Measurements from ENCODE around the gene BCL7A.
A peak's percentile ranks its signal among the peaks of the same experiment; 100 is the strongest.

Gene BCL7A

DNA sequence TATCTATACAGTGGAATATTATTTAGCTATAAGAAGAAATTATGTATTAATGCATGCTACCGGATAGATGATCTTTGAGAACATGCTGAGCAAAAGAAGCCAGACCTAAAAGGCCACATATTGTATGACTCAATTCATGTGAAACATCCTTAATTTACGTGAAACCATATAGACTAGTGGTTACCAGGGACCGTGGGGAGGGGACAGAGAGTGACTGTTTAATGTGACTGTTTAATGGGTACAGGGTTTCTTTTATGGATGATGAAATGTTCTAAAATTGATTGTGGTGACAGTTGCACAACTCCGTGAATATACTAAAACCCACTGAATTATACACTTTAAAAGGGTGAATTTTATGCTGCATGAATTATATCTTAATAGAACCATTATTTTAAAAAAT, 8.5 kb upstream of the BCL7A start:
- no peaks in the 10 kb centered on the region for H3K27me3 ChIP-seq (ENCODE audit: control insufficient read depth, low read length)

DNA sequence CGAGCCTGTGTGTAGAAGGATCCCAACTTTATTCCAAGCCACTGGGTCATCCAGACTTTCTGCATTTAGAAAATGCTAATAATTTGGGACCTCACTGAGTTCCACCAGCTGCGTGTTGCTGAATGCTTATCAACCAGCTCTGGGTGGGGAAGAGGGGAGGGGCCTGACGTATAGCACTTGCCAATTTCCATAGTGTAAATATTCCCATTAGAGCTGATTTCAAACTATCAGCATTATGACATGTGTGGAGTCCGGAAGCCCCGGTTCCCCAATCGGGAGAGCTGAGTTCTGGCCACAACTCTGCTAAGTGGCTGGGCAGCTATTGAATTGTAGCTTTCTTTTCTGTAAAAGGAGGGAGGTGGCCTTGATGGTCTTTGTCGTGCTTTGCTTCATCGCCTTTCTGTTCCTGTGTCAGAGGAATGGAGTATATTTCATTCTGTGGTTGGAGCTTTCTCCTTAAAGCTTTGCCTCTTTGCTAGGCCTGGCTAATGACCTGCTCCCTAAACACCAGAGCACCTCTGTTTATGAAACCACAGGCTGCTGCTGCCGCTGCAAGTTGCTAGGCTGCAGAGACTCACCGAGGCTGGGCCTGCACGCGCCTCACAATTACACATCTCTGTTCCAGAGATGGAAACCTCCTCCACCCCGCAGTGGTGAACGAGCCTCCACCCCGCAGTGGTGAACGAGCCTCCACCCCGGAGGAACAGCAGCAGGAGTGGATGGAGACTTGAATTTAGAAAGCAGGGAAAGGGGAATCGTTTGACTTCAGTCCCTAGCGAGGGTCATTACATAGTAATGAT, 7.7 kb upstream of the BCL7A start:
- peak overlapping the region; percentile 84 for H3K4me2 ChIP-seq (ENCODE audit: low read length)
- H3K4me1 ChIP-seq (ENCODE audit: control insufficient read depth, low read length), result peaks cover 95% of the 10 kb centered on the region
- no peaks in the 10 kb centered on the region for H3K27me3 ChIP-seq (ENCODE audit: control insufficient read depth, low read length)
- peak overlapping the region; percentile 99 for H3K27ac ChIP-seq (ENCODE audit: low read depth, low read length)
- TF ChIP-seq, protein P1, sequence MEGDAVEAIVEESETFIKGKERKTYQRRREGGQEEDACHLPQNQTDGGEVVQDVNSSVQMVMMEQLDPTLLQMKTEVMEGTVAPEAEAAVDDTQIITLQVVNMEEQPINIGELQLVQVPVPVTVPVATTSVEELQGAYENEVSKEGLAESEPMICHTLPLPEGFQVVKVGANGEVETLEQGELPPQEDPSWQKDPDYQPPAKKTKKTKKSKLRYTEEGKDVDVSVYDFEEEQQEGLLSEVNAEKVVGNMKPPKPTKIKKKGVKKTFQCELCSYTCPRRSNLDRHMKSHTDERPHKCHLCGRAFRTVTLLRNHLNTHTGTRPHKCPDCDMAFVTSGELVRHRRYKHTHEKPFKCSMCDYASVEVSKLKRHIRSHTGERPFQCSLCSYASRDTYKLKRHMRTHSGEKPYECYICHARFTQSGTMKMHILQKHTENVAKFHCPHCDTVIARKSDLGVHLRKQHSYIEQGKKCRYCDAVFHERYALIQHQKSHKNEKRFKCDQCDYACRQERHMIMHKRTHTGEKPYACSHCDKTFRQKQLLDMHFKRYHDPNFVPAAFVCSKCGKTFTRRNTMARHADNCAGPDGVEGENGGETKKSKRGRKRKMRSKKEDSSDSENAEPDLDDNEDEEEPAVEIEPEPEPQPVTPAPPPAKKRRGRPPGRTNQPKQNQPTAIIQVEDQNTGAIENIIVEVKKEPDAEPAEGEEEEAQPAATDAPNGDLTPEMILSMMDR (IDR thresholded peaks at IDR 0.05; ENCODE audit: low read depth, low read length, poor library complexity, severe bottlenecking), result no peak
- no peak for TF ChIP-seq EZH2phosphoT487 (IDR thresholded peaks at IDR 0.05; ENCODE audit: borderline replicate concordance, low read length)
- H3K36me3 ChIP-seq (ENCODE audit: control insufficient read depth, low read length), result peaks cover 75% of the 10 kb centered on the region
- no peaks in the 10 kb centered on the region for H4K20me1 ChIP-seq (ENCODE audit: control insufficient read depth, insufficient read depth, low read depth, low read length)
- peaks cover 82% of the 10 kb centered on the region for H3K79me2 ChIP-seq (ENCODE audit: control insufficient read depth, low read length)
- H3K4me3 ChIP-seq (ENCODE audit: low read length), result peak overlapping the region; percentile 76
- H3K9me3 ChIP-seq (ENCODE audit: control insufficient read depth, insufficient read depth, low read length), result peaks cover 4% of the 10 kb centered on the region; the same call in 1 of the 2 replicates
- no peaks in the 10 kb centered on the region for H3K9me2 ChIP-seq (replicated peaks; ENCODE audit: control insufficient read depth, low read length)
- peaks cover 80% of the 10 kb centered on the region for H3F3A ChIP-seq (ENCODE audit: control insufficient read depth, insufficient read depth)

More for the DNA sequence above, 8.5 kb upstream of the BCL7A start:
- Histone ChIP-seq H3K4me3 (ENCODE audit: low read length) (peak overlapping the region; percentile 76), H3F3A (ENCODE audit: control insufficient read depth, insufficient read depth) (peaks cover 80% of the 10 kb centered on the region), H4K20me1 (ENCODE audit: control insufficient read depth, insufficient read depth, low read depth, low read length) (no peaks in the 10 kb centered on the region), H3K79me2 (ENCODE audit: control insufficient read depth, low read length) (peaks cover 74% of the 10 kb centered on the region), H3K9me2 (replicated peaks; ENCODE audit: control insufficient read depth, low read length) (no peaks in the 10 kb centered on the region), H3K36me3 (ENCODE audit: control insufficient read depth, low read length) (peaks cover 67% of the 10 kb centered on the region), H3K9me3 (ENCODE audit: control insufficient read depth, insufficient read depth, low read length) (peaks cover 2% of the 10 kb centered on the region; the same call in 1 of the 2 replicates), H3K4me2 (ENCODE audit: low read length) (peak overlapping the region; percentile 84), H3K27ac (ENCODE audit: low read depth, low read length) (peak overlapping the region; percentile 99), H3K4me1 (ENCODE audit: control insufficient read depth, low read length) (peaks cover 95% of the 10 kb centered on the region)
- TF ChIP-seq, protein P1 (IDR thresholded peaks at IDR 0.05; ENCODE audit: low read depth, low read length, poor library complexity, severe bottlenecking), result no peak
- no peak for TF ChIP-seq EZH2phosphoT487 (IDR thresholded peaks at IDR 0.05; ENCODE audit: borderline replicate concordance, low read length)

DNA sequence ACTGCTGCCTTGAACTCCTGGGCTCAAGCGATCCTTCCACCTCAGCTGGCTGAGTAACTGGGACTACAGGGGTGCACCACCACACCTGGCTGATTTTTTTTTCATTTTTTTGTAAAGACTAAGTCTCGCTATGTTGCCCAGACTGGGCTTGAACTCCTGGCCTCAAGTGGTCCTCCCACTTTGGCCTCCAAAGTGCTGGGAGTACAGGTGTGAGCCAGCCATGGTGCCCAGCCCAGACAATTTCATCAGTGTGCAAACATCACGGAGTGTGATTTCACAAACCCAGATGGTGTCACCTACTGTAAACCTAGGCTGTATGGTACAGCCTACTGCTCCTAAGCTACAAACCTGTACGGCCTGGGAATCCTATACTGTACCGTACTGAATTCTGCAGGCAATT, 6.9 kb upstream of the BCL7A start:
- Histone ChIP-seq H3K27me3 (ENCODE audit: control insufficient read depth, low read length) (no peaks in the 10 kb centered on the region), H3K36me3 (ENCODE audit: control insufficient read depth, low read length) (peaks cover 83% of the 10 kb centered on the region)

More for the DNA sequence above, 6.9 kb upstream of the BCL7A start:
- peak overlapping the region; percentile 76 for H3K4me3 ChIP-seq (ENCODE audit: low read length)
- H3F3A ChIP-seq (ENCODE audit: control insufficient read depth, insufficient read depth), result peaks cover 84% of the 10 kb centered on the region
- peaks cover 90% of the 10 kb centered on the region for H3K79me2 ChIP-seq (ENCODE audit: control insufficient read depth, low read length)
- H4K20me1 ChIP-seq (ENCODE audit: control insufficient read depth, insufficient read depth, low read depth, low read length), result no peaks in the 10 kb centered on the region
- peaks cover 4% of the 10 kb centered on the region; the same call in 1 of the 2 replicates for H3K9me3 ChIP-seq (ENCODE audit: control insufficient read depth, insufficient read depth, low read length)
- TF ChIP-seq, protein P1 (IDR thresholded peaks at IDR 0.05; ENCODE audit: low read depth, low read length, poor library complexity, severe bottlenecking), result no peak
- TF ChIP-seq EZH2phosphoT487 (IDR thresholded peaks at IDR 0.05; ENCODE audit: borderline replicate concordance, low read length), result no peak
- H3K4me1 ChIP-seq (ENCODE audit: control insufficient read depth, low read length), result peaks cover 97% of the 10 kb centered on the region
- no peaks in the 10 kb centered on the region for H3K9me2 ChIP-seq (replicated peaks; ENCODE audit: control insufficient read depth, low read length)
- H3K4me2 ChIP-seq (ENCODE audit: low read length), result peak overlapping the region; percentile 84
- H3K27ac ChIP-seq (ENCODE audit: low read depth, low read length), result peak overlapping the region; percentile 99
